Activated gamma-delta T cell (primary cell): ENCODE results near the gene MAP2K7.

ENCODE experiments used
- DNase-seq: peaks from one replicate; lab custom pipeline; 2025; lab: John Stamatoyannopoulos, UW

The MAP2K7 gene

DNA sequence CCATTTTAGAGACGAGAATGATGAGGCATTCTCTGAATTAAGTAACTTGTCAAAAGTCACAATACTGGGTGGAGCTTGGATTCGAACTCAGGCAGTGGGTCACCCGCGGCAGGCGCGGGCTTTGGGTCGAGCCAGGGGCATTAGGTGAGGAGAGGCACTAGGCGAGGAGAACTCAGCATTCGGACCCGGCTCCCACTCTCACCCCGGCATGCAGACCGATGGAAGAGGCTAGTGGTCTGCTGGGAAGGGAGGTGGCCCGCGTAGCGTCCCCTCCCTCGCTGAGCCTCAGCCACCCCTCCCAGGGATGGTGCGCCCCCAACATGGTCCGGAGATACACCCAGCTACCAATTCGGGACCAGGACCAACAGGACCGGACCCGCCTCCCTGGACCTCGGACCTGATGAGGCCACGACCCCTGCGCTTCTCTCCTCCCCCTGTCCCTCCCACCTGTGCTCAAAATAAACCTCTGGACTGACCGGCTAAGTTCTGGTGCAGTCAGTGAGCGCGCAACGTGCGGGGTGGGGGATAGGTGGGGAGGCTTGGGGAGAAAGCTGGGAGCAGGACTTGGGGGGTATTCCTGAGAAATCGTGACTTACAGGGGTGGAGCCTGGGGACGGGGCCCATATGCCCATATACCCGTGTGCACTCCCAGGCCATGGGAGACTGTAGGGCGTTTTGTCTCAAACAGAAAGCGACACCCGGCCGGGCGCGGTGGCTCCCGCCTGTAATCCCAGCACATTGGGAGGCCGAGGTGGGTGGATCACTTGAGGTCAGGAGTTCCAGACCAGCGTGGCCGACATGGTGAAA, 15.1 kb downstream of the MAP2K7 start:
- no peak for DNase-seq

DNA sequence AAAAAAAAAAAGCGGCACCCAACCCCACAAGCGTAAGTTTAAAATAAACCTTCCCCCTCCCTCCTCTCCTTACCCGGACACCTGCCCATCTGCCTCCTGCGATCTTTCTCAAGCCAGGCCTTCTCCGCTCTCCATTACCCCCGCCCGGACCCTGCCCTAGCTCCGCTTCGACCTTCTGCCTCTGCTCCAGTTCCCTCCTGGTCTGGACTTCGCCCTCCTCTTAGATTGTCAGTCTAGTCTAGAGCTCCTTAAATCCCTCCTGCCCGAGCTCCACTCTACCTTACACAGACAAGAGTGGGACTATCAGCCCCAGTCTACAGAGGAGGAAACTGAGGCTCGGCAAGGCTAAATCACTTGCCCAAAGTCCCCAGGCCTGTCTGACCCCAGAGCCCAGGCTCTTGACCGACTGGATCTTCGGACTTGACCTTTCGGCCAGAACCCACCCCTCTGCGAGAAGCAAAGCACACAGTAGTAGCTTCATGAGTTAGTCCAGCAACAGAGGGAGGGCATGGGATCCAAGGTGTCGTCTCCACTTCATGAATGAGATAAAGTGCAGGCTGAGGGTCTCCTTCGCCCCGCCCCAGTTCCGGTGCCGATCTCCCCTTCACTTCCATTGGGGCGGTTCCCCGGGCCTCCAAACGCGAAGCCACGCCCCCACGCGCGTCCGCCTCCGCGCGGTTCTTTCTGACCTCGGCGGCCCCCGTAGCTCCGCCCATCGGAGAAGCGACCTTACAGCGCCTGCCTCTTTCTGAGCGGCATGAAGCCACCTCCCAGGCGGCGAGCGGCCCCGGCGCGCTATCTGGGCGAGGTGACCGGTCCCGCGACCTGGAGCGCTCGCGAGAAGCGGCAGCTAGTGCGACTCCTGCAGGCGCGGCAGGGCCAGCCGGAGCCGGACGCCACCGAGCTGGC, 16.2 kb downstream of the MAP2K7 start, which contains the start of gene SNAPC2:
Gene SNAPC2 (plus strand): TSS at position 729 of the 909 bp plus-strand sequence. CDS start 29 bp downstream, at position 758.
- peak; percentile 90 for DNase-seq

DNA sequence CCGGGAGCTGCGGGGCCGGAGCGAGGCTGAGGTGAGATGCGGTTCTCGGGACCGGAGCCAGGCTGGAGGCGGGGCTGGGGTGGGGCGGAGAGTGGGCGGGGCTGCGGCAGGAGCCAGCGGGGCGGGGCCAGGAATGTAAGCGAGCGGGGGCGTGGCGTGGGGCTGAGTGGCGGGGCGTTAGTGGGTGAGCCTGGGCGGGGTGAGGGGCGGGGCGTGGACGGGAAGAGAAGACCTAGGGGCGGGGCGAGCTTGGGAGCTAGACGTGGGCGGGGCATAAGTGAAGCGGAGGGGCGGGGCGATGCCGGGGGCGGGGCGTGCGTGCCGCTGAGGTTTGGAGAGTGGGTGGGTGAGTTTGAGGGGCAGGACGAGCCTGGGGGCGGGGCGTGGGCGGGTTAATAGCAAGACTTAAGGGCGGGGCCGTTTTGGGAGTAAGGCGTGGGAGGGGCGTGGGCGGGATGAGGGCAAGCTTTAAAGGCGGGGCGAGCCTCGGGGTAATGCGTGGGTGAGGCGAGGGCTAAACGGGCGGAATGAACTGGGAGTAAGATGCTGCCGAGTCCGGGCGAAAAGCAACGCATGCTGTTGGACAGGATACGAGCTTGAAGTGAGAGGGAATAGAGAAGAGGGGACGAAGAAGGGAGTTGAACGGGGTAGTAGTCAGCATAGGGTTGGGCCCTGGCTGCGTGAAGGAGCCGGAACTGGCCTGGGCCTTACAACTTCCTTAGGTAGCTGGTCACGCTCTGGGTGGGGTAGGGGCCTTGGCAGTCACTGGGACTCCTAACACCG, 17.0 kb downstream of the MAP2K7 start:
- DNase-seq, result peak; percentile 100

DNA sequence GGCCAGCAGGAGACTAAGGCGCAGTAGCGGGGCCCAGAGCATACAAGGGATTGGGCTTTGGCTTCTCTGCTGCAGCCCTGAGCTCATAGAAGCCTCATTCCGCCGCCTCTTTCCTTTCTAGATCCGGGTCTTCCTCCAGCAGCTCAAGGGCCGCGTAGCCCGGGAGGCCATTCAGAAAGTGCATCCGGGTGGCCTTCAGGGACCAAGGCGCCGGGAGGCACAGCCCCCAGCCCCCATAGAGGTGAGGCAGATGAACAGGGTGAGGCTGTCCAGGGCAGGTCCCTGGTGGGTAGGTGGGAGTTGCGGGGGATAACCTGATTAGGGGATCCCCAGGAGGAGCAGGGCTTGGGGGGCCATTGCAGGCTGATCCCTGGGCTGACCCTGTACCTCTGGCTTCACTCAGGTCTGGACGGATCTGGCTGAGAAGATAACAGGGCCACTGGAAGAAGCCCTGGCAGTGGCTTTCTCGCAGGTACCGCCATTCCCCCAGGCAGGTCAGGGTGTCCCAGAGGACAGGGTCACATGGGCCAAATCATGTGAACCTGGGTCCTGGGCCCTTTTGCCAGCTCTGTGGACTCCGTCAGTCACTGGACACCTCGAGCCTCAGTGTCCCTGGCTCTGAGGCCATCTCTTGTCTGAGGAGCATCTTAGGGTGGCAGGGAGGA, 17.8 kb downstream of the MAP2K7 start:
- DNase-seq, result no peak

DNA sequence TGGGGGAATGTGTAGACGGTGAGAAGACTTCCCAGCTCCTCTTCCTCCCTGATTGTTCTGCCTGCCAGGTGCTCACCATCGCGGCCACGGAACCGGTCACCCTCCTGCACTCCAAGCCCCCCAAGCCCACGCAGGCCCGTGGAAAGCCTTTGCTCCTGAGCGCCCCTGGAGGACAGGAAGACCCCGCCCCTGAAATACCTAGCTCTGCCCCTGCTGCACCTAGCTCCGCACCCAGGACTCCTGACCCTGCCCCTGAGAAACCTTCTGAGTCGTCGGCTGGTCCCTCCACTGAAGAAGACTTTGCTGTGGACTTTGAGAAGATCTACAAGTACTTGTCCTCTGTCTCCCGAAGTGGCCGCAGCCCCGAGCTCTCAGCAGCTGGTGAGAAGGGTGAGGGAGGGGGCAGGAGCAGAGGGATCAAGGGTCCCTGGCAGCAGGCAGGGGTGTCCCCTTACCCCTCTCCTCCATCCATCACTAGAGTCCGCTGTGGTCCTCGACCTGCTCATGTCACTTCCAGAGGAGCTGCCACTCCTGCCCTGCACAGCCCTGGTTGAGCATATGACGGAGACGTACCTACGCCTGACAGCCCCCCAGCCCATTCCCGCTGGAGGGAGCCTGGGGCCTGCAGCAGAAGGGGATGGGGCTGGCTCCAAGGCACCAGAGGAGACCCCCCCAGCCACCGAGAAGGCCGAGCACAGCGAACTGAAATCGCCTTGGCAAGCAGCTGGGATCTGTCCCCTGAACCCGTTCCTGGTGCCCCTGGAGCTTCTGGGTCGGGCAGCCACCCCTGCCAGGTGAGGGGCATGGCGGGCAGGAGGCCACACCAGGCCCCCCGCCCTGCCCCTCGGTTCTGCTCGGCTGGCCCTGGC, 18.5 kb downstream of the MAP2K7 start:
- no peak for DNase-seq

DNA sequence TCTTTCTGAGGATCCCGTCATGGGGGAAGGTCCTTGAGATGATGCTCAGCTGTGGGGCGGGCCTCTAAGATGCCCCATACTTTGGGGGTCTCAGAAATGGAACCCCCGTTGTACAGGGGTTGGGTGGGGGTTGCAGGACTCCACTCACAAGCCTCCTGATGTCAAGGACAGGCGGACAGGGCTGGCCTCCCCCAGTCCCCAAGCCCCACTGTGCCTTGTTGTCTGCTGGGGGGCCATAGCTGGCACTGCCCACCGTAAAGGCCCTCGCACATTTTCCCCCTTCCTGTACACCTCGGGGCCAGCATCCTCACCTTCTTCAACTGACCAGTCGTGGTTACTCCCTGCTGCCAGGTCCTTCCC, 19.1 kb downstream of the MAP2K7 start:
- no peak for DNase-seq

DNA sequence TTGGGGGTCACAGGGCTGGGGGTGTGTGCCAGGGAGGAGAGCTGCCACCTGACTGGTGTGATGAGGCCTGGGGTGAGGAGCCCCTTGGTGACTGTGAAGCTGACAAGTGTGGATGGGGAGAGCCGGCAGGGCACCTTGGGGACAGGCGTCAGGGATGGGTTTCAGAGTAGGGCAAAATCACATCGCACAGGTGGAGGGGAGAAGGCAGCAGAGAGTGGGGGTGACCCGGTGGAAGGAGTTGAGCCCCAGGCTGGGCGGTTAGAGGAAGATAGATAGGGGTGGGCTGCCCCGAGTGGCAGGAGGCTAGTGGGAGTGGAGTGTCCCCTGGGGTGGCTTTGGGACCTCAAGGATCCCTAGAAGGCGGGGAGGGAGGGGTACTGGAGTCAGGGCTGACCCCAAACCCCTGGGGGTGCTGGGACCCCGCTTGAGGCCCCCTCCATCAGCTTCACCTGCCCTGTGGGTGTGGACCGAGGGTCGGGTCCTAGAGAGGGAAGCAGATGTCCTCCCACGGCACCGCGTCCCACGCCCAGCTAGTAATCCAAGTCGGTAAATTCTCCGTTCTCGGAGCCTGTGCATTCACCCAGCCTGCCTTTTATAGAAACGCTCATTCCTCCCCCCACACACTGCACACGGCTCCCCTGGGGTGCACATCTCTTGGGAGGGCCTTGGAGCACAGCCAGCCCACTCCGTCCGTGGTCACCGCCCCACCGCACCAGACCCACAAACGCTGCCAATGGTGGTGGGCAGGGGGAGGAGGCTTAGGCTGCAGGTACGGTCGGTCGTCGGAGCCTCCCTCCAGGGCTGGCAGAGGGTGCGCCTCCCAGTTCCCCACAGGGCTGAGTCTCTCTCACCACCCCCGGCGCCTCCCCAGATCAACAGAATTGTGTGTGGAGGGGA, 19.9 kb downstream of the MAP2K7 start:
- DNase-seq, result no peak

DNA sequence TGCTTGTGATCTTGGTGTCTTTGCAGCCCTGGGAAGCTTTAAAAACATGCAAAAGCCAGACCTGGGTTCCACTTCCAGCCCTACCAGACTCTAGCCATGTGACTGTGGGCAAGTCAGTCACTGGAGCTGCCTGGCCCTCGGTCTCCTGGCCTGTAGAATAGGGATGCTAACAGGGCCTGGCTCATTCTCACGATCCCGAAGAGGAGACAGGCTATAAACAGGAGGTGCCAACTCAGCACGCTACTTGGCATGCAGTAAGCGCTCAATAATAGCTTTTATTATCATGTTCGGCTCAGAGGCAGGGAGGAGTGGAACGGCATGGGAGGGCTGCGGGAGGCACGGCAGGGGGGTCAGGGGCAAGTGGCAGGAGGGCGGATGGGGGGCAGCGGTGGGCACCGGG, 20.6 kb downstream of the MAP2K7 start:
- DNase-seq, result no peak

DNA sequence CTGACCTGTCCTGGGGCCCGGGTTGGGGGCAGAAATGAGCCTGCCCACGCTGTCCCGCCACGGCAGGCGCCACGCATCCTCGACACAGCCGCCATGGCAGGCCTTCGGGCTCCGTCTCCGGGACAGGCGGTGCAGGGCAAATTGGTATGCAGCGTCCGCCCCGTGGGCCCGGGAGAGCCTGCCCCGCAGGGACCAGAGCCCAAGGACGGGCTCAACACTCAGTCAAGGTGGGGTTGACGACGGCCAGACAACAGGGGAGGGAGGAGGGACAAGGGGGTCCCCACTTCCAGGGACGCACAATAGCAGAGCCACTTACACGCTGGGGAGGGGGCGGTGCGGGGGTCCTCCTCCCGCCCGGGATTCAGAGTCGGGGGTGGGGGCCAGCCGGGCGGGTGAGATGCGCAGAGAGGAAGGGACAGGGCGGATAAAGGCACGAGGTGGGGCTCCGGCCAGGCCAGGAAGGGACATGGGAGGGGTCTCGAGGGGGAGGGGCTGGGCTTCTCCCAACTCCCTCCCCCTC, 21.0 kb downstream of the MAP2K7 start:
- no peak for DNase-seq

DNA sequence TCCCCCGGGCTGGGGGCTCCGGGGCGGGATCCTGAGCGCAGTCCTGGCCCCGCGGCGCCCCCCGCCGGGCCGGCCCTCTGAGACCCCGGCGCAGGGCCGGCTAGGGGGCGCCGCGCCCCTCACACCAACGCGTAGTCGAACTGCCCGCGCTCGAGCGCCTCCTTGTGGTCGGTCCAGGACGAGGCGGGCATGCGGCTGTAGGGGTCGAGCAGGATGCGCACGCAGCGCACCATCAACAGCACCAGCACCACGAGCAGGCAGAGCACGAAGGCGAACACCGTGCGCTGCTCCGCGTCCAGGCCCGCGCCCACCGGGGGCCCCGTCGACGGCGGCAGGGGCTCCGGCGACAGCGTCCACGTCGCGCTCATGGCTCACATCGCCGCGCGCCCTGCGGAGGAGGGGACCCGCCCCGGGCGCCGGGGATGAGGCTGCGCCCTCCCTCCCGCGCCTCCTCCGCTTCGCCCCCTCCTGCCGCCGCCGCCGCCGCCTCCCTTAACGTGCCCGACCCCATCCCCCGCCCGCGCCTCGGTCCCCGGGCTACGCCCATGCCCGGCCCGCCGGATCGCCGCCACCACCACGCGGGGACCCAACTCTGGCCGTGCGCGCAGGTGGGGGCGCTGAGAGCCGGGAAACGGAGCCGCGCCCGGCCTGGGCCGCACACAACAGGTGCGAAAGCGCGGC, 21.6 kb downstream of the MAP2K7 start:
- peak; percentile 60 for DNase-seq

DNA sequence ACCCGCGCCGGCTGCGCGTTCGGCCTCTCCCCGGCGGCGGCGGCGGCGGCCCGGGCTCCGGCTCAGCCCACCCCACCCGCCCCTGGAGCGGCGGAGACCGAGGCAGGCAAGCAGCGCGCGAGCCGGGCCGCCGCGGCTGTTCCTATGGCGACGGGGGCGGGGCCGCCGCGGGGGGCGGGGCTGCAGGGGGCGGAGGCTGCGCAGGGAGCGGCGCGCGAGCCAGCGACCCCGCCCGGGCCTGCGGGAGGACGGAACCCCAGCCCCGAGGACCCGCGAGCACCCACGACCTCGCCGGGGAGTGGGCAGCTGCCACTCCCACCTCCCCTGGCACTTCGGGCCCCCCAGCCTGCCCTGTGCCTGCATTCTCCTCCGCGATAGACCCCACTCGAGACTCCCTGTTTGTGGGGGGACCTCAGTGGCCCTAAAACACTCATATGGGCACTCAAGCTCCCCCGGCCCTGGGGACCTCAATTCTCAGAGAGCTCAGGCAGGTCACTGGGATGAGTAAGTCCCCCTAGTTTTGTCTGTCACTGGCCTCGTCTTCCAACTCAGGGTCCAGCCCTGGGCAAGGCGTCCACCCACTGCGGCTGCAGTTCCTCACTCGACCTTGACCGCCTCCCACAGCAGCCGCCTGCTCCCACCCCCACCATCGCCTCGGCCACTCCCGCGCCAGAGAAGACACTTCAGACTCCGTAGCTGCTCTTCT, 22.5 kb downstream of the MAP2K7 start, which contains the start of gene CTXN1:
Gene CTXN1 (minus strand): TSS at position 115 of the 706 bp plus-strand sequence. CDS start 597 bp downstream, outside the sequence.
- peak; percentile 66 for DNase-seq

DNA sequence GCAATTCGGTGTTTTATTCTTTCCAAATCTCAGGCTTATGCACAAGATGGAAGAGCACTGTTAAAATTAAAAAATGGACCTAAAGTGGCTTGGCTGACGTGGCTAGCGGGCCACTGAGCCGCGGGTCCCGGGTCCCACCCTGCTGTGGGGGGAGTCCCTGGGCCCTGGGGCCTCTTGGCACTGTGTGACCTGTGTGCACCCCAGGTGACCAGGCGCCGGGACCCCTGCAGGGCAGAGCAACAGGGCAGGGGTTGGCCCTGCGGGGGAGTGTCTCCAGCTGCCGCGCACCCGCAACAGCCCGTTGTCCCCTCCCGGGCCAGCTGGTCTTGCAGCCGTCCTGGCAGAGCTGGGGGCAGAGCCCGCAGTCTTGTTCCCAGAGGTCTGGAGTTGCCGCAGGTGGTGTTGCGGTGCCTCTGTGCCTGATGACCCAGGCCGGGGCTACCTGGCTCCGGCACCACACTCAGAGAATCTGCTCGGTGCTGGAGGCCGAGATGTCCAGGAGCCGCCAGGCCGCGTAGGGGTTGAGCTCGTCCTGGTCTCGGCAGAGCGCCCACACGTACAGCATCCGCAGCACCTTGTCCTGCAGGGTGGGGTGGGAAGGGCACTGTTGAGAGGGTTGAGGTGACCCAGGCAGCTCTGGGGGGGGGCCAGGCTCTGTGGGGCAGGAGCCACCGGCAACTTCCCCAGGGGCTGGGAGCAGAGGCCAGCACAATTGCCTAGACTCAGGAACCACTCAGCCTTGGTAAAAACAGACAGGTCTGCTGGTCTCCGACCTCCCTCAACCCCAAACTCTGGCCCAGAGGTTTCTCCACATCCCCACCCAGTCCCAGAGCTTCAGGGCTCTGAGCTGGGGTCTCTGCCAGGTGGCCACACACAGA, 23.3 kb downstream of the MAP2K7 start:
- DNase-seq, result no peak

DNA sequence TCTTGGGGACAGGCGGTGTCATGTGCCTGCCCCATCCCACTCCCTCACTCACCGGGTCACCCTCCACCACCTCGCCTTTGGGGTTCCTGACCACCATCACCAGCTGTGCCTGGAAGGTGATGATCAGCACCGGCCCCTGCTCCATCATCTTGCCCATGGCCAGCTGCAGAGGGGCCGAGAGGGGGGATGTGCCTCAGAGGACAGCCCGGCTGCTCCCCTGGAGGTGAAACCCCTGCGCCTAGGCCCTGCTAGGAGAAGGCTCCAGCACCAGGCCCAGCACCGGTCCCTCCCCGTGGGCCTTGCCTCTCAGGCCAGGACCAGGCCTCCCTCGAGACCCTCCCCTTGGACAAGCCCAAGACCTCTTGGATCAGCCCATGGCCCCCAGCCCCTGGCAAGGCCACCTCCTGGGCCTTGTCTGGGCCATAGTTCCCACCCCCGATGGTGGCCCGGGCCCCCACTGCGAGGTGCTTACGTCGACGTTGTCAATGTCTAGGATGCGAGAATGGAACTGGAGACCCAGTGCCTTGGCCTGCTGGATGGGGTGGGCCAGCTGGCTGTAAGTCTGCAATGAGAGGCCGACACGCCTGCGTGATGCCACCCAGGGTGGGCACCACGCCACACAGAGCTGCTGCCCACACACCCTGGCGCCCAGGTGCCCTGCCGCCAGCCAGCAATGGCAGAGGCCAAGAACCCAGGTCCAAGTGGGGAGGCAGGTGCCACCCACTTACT, 24.1 kb downstream of the MAP2K7 start:
- DNase-seq, result no peak

DNA sequence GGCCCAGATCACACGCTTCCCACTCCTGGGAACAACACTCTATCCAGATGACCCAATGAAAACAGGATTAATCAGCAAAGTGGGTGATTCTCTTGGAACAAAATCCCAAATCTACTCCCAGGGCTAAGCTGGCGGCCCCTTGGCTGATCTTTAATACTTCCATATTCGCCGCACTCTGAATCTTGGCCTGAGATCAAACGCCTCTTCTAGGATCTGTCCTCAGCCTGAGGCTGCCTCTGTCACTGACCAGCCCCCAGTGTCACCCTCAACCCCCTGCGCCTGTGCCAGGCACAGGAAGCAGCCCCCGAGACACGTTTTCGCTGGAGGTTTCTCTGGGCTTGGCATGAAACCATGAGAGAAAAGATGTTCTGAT, 24.6 kb downstream of the MAP2K7 start:
- no peak for DNase-seq

DNA sequence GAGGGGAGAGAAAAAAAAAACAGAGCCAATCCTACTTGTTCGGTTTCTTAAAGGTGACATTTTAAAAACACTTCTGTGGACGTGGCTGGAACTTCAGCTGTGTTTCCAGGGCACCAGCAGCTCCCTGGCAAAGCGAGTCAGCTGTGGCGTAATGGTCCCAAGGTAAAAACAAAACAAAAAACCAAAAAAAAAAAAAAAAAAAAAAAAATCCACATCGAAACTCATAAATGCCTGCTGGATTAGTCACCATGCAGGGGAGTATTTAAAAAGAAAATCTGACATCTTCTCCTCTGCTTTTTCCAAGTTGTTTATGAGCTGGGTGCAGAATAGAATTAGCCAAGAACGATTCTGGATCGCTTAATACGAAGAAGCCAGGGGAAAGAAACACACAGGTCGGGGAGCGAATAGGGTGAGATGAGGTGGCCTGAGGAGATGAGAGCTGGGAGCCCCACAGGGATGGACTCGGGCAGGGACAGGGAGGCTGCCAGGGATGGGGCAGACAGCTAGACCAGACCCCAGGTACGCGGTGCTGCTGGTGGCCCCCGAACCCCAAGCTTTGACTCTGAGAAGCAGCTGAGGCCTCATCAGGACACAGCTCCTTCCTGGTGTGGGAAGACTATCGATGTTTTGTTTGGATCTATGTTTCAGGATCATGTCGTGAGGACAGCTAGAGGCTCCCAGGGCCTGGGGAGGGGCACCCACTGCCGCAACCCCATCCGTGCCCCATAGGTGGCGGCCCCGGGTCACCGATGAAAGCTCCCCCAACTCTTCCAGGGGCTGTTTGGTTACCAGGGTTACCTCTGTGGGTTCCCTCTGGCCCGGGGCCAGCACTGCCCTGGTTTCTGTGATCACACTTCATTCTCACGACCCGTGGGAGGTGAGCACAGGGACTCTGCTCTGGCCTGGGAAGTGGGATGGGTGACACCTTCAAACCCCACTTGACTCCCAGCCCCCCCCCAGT, 25.3 kb downstream of the MAP2K7 start:
- DNase-seq, result peak; percentile 61
